ENCODE results near the gene UBN2. TPM values are rescaled to one million over a fixed set of nuclear protein-coding genes. Genes with fewer than 3 reads are reported as not detected.

Gene UBN2
- total RNA-seq, 1 donor from 2014 or later = 2.7 TPM

- DNase-seq (ENCODE audit: low read depth, low spot score) = no peak
These were observed 708 bp downstream of the UBN2 start for GRCh38 chr7:139231513-139232376.

- no peak for DNase-seq (ENCODE audit: low read depth, low spot score)
These were observed 1.3 kb downstream of the UBN2 start for GRCh38 chr7:139232377-139232717.

GRCh38 chr7:139232904-139233303, 1.9 kb downstream of the UBN2 start:
- DNase-seq (ENCODE audit: low read depth, low spot score) = no peak

GRCh38 chr7:139241258-139241657, 10.2 kb downstream of the UBN2 start:
- DNase-seq (ENCODE audit: low read depth, low spot score) = no peak

- no peak for DNase-seq (ENCODE audit: low read depth, low spot score)
These were observed 11.8 kb downstream of the UBN2 start for GRCh38 chr7:139242741-139243281.

- no peak for DNase-seq (ENCODE audit: low read depth, low spot score)
These were observed 14.4 kb downstream of the UBN2 start for GRCh38 chr7:139245401-139245800.

GRCh38 chr7:139246494-139246893, 15.5 kb downstream of the UBN2 start:
- no peak for DNase-seq (ENCODE audit: low read depth, low spot score)

- no peak for DNase-seq (ENCODE audit: low read depth, low spot score)
These were observed 15.9 kb downstream of the UBN2 start for GRCh38 chr7:139246905-139247304.

- no peak for DNase-seq (ENCODE audit: low read depth, low spot score)
These were observed 18.3 kb downstream of the UBN2 start for GRCh38 chr7:139249179-139249810.

GRCh38 chr7:139252451-139252850, 21.4 kb downstream of the UBN2 start:
- DNase-seq (ENCODE audit: low read depth, low spot score) = no peak

- DNase-seq (ENCODE audit: low read depth, low spot score) = no peak
These were observed 23.2 kb downstream of the UBN2 start for GRCh38 chr7:139254281-139254680.

- no peak for DNase-seq (ENCODE audit: low read depth, low spot score)
These were observed 23.7 kb downstream of the UBN2 start for GRCh38 chr7:139254728-139255127.

GRCh38 chr7:139255290-139255689, 24.3 kb downstream of the UBN2 start:
- no peak for DNase-seq (ENCODE audit: low read depth, low spot score)

- DNase-seq (ENCODE audit: low read depth, low spot score) = no peak
These were observed 28.1 kb downstream of the UBN2 start for GRCh38 chr7:139259142-139259541.

GRCh38 chr7:139264220-139264619, 33.2 kb downstream of the UBN2 start:
- no peak for DNase-seq (ENCODE audit: low read depth, low spot score)

GRCh38 chr7:139265673-139266072, 34.6 kb downstream of the UBN2 start:
- no peak for DNase-seq (ENCODE audit: low read depth, low spot score)

GRCh38 chr7:139271718-139272628, 40.9 kb downstream of the UBN2 start:
- DNase-seq (ENCODE audit: low read depth, low spot score) = no peak

- no peak for DNase-seq (ENCODE audit: low read depth, low spot score)
These were observed 53.3 kb downstream of the UBN2 start for GRCh38 chr7:139284252-139284896.

- no peak for DNase-seq (ENCODE audit: low read depth, low spot score)
These were observed 55.1 kb downstream of the UBN2 start for GRCh38 chr7:139286144-139286543.

- no peak for DNase-seq (ENCODE audit: low read depth, low spot score)
These were observed 61.8 kb downstream of the UBN2 start for GRCh38 chr7:139292821-139293220.

GRCh38 chr7:139293534-139293933, 62.5 kb downstream of the UBN2 start:
- DNase-seq (ENCODE audit: low read depth, low spot score) = no peak

All from pulmonary artery endothelial cell (primary cell).